WTC11 (cell line): ENCODE results near the gene PRICKLE3.

Source experiments
- ELF4 ChIP-seq: sonication (generic); formaldehyde crosslinking; IDR thresholded peaks from 2 replicates; pipeline ENCODE4 v1.8.1; 2022; ENCODE audit warnings: low read depth, mild to moderate bottlenecking, moderate library complexity, missing genetic modification reagents
- MYBL2 ChIP-seq: sonication (generic); formaldehyde crosslinking; IDR thresholded peaks from 2 replicates; pipeline ENCODE4 v1.8.1; 2023; ENCODE audit warnings: mild to moderate bottlenecking, moderate library complexity, missing genetic modification reagents
- RORB ChIP-seq: fragments of 250-450 bp; sonication (Bioruptor Pico); IDR thresholded peaks from 2 replicates; pipeline ENCODE4 v1.9.0; 2021; ENCODE audit warnings: mild to moderate bottlenecking
- SMAD4 ChIP-seq: sonication (generic); formaldehyde crosslinking; IDR thresholded peaks from 2 replicates; pipeline ENCODE4 v1.8.0; 2022; ENCODE audit warnings: mild to moderate bottlenecking, missing genetic modification reagents
- TCF7 ChIP-seq: sonication (generic); formaldehyde crosslinking; IDR thresholded peaks from 2 replicates; pipeline ENCODE4 v1.8.0; 2022; ENCODE audit warnings: mild to moderate bottlenecking, low read depth, missing genetic modification reagents, moderate library complexity
- TEAD4 ChIP-seq: sonication (generic); formaldehyde crosslinking; IDR thresholded peaks from 2 replicates; pipeline ENCODE4 v1.8.0; 2022; ENCODE audit warnings: mild to moderate bottlenecking, missing genetic modification reagents
- ZNF671 ChIP-seq: fragments of 250-450 bp; sonication (Bioruptor Pico); IDR thresholded peaks from 2 replicates; pipeline ENCODE4 v1.8.0; 2021; ENCODE audit warnings: mild to moderate bottlenecking
- TF ChIP-seq, protein P1 (sequence below): fragments of 200-600 bp; IDR thresholded peaks from 2 replicates; pipeline ENCODE4 v1.8.0; 2022; ENCODE audit warnings: antibody characterized with exemption
- TF ChIP-seq, protein P2 (sequence below): sonication (generic); formaldehyde crosslinking; IDR thresholded peaks from 2 replicates; pipeline ENCODE4 v1.8.1; 2022; ENCODE audit warnings: low read depth, mild to moderate bottlenecking, moderate library complexity, missing genetic modification reagents, borderline replicate concordance
- TF ChIP-seq, protein P3 (sequence below): sonication (generic); formaldehyde crosslinking; IDR thresholded peaks from 2 replicates; pipeline ENCODE4 v1.8.1; 2023; ENCODE audit warnings: mild to moderate bottlenecking, missing genetic modification reagents, borderline replicate concordance
- TF ChIP-seq, protein P4 (sequence below): sonication (generic); formaldehyde crosslinking; IDR thresholded peaks from 2 replicates; pipeline ENCODE4 v1.8.0; 2022; ENCODE audit warnings: mild to moderate bottlenecking, missing genetic modification reagents
- TF ChIP-seq, protein P5 (sequence below): sonication (generic); formaldehyde crosslinking; IDR thresholded peaks from 2 replicates; pipeline ENCODE4 v1.8.0; 2023; ENCODE audit warnings: missing genetic modification reagents

DNA sequence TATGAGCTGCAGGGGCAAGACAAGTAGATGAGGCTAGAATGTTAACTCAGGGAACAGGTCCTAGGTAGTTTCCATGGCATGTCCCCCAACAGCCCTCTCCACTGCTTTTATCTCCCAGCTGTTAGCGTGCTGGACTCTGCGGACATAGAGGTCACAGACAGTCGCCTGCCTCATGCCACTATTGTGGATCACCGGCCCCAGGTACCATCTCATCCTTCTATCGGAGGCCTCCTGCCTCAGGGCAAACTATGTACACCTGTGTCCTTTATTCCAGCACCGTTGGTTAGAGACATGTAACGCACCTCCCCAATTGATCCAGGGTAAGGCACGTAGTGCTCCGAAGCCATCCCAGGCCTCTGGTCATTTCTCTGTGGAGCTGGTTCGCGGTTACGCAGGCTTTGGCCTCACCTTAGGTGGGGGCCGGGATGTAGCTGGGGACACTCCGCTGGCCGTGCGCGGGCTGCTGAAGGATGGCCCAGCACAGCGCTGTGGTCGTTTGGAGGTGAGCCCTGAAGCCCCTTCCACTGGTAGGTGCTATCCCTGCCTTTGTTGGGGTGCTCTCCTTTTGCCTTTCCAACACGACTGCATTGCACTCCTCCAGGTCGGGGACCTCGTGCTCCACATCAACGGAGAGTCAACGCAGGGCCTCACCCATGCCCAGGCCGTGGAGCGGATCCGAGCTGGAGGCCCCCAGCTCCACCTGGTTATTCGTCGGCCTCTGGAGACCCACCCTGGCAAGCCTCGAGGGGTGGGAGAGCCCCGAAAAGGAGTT, 21.4 kb downstream of the PRICKLE3 start:
- TF ChIP-seq ZNF671 (CRISPR knock-in tag) (no peak), MYBL2 (CRISPR knock-in tag) (no peak), SMAD4 (CRISPR knock-in tag) (no peak), TEAD4 (CRISPR knock-in tag) (no peak), TCF7 (no peak), ELF4 (no peak), RORB (CRISPR knock-in tag) (no peak)
- TF ChIP-seq, protein P1, sequence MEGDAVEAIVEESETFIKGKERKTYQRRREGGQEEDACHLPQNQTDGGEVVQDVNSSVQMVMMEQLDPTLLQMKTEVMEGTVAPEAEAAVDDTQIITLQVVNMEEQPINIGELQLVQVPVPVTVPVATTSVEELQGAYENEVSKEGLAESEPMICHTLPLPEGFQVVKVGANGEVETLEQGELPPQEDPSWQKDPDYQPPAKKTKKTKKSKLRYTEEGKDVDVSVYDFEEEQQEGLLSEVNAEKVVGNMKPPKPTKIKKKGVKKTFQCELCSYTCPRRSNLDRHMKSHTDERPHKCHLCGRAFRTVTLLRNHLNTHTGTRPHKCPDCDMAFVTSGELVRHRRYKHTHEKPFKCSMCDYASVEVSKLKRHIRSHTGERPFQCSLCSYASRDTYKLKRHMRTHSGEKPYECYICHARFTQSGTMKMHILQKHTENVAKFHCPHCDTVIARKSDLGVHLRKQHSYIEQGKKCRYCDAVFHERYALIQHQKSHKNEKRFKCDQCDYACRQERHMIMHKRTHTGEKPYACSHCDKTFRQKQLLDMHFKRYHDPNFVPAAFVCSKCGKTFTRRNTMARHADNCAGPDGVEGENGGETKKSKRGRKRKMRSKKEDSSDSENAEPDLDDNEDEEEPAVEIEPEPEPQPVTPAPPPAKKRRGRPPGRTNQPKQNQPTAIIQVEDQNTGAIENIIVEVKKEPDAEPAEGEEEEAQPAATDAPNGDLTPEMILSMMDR, result no peak
- TF ChIP-seq, protein P2, sequence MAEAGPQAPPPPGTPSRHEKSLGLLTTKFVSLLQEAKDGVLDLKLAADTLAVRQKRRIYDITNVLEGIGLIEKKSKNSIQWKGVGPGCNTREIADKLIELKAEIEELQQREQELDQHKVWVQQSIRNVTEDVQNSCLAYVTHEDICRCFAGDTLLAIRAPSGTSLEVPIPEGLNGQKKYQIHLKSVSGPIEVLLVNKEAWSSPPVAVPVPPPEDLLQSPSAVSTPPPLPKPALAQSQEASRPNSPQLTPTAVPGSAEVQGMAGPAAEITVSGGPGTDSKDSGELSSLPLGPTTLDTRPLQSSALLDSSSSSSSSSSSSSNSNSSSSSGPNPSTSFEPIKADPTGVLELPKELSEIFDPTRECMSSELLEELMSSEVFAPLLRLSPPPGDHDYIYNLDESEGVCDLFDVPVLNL, result no peak
- TF ChIP-seq, protein P3, sequence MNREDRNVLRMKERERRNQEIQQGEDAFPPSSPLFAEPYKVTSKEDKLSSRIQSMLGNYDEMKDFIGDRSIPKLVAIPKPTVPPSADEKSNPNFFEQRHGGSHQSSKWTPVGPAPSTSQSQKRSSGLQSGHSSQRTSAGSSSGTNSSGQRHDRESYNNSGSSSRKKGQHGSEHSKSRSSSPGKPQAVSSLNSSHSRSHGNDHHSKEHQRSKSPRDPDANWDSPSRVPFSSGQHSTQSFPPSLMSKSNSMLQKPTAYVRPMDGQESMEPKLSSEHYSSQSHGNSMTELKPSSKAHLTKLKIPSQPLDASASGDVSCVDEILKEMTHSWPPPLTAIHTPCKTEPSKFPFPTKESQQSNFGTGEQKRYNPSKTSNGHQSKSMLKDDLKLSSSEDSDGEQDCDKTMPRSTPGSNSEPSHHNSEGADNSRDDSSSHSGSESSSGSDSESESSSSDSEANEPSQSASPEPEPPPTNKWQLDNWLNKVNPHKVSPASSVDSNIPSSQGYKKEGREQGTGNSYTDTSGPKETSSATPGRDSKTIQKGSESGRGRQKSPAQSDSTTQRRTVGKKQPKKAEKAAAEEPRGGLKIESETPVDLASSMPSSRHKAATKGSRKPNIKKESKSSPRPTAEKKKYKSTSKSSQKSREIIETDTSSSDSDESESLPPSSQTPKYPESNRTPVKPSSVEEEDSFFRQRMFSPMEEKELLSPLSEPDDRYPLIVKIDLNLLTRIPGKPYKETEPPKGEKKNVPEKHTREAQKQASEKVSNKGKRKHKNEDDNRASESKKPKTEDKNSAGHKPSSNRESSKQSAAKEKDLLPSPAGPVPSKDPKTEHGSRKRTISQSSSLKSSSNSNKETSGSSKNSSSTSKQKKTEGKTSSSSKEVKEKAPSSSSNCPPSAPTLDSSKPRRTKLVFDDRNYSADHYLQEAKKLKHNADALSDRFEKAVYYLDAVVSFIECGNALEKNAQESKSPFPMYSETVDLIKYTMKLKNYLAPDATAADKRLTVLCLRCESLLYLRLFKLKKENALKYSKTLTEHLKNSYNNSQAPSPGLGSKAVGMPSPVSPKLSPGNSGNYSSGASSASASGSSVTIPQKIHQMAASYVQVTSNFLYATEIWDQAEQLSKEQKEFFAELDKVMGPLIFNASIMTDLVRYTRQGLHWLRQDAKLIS (CRISPR knock-in tag), result no peak
- TF ChIP-seq, protein P4, sequence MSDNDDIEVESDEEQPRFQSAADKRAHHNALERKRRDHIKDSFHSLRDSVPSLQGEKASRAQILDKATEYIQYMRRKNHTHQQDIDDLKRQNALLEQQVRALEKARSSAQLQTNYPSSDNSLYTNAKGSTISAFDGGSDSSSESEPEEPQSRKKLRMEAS (CRISPR knock-in tag), result no peak
- TF ChIP-seq, protein P5, sequence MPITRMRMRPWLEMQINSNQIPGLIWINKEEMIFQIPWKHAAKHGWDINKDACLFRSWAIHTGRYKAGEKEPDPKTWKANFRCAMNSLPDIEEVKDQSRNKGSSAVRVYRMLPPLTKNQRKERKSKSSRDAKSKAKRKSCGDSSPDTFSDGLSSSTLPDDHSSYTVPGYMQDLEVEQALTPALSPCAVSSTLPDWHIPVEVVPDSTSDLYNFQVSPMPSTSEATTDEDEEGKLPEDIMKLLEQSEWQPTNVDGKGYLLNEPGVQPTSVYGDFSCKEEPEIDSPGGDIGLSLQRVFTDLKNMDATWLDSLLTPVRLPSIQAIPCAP (CRISPR knock-in tag), result no peak
